Measurements from ENCODE around the gene RTF1.

Gene RTF1

DNA sequence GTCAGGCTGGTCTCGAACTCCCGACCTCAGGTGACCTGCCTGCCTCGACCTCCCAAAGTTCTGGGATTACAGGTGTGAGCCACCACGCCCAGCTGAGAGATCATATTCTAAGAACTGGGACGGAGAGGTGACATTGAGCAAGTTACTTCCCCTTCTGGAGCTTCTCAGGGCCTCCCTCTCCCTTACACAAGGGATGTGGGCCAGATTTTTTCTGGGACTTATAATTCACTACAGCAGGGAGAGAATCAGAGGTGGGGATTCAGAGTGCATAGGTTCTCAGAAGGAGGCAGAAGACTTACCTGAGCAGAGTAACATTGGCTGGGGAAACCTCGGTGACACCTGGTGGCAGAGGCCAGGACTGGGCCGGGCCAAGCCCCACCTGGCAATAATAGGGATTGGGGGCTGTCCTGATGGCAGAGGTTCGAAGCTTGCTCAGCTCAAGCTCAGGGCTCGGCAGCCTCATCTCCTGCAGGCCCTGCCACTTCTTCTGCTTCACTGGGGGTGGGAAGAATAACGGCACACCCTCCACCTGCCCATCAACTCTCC is 90.0 kb downstream of the RTF1 start:
- no peak for DNase-seq (ENCODE audit: low spot score)

DNA sequence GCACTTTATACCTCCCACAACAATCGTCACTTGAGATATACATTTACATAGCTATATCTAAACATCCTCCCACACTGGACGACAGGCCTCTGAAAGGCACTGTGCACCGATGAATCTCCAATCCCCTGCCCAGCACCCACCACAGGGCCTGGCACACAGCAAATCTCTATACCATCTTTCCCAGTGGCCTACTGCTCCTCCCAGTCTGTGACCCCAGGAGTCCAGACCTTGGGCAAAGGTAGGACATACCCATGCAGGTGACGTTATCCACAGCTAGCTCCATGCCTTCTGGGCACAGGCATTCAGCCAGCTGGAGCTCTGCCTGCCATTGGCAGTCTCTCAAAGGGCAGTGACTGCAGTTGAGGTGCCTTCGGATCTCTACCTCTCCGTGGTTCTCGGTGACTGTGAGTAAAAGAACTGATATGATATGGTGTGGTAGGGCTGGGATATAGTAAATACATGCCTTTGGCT is 91.0 kb downstream of the RTF1 start:
- DNase-seq (ENCODE audit: low spot score): no peak

- DNase-seq (ENCODE audit: low spot score): no peak
Observed at GRCh38 chr15:41510728-41511127, 93.8 kb downstream of the RTF1 start.

- no peak for DNase-seq (ENCODE audit: low spot score)
Observed at GRCh38 chr15:41511331-41511898, 94.5 kb downstream of the RTF1 start.

DNA sequence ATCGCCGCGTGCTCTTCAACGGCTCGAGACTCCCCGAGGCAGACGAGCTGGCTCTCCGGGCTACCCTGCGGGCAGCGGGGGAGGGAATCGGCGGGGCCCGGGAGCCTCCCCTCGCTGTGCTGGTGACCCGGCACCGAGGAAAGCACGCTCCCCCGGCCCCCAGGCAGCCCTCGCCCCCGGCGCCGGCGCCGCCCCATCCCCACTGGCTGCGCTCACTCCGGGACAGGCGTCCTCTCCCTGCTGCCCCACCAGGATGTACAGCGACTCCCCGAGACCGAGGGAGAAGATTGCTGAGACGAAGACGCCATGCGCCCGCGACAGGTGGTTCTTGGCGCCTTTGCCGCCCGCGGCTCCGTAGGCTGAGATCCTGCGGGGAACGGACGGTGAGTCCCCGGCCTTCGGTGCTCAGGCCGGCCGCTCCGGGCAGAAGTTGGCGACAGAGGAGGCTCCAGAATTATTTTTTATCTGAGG is 95.0 kb downstream of the RTF1 start:
- no peak for DNase-seq (ENCODE audit: low spot score)

- DNase-seq (ENCODE audit: low spot score): no peak
Observed at GRCh38 chr15:41512512-41512939, 95.6 kb downstream of the RTF1 start.

GRCh38 chr15:41512940-41513505 is 96.1 kb downstream of the RTF1 start:
- no peak for DNase-seq (ENCODE audit: low spot score)

DNA sequence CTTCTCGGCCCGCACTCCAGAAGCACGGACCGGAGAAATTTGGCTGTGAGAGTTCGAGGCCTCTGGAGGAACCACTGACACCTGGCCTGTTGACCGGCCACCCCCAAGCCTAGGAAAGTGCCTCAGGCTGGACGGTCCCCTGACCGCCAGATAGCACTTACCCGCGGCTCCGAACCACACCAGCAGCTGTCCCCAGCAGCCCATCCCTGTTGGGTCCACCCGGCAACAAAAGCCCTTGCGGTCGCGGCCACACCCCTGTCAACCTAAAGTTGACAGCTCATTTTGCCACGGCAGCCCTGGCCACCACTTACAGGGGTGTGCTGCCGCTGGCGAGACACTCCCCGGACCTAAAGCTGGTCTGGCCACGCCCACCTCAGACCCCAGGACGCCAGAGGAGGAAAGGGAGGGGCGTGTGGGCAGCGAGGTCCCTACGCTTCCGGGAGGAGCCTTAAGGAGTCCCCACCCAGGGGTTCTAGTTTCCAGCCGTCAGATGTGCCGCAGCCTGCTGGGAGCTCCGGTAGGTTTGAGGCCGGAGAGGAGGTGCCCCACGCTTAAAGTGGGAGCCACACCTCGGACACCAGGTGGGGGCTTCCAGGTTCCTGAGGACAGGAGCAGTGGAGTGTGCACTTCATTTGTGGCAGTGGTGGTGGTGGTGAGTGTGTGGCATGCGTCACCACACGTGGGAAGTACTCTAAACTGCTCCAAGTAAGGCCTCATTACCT is 96.8 kb downstream of the RTF1 start, which contains the start of gene LTK:
TSS of gene LTK (minus strand) at position 322 of the 722 bp plus-strand sequence. CDS start at position 204, 118 bp downstream.
- no peak for DNase-seq (ENCODE audit: low spot score)

DNA sequence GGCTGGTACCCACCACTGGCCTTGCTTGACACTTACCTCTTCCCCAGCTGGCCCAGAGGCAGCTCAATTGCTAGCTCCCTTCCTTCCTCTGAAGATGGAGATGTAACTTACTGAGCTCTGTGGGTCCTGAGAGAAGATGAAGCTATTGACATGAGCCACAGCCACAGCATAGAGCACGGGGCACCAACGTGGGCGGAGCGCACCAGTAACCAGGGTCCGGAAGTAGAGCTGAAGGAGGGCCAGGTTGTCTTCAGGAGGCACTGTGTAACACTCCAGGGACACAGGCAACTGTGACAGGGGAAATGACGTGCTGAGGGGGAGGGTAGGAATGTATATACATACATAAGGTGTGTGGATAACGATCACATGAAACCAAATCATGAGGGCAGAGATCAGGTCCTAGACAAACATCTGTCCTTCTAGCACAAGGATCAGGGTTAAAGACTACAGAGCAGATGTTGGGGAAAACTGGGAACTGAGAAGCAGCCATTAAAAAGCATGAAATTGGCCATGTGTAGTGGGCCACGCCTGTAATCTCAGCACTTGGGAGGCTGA is 101.1 kb downstream of the RTF1 start:
- no peak for DNase-seq (ENCODE audit: low spot score)

- DNase-seq (ENCODE audit: low spot score): no peak
Observed at GRCh38 chr15:41520636-41521035, 103.7 kb downstream of the RTF1 start.

GRCh38 chr15:41521614-41522013 is 104.7 kb downstream of the RTF1 start:
- DNase-seq (ENCODE audit: low spot score): no peak

DNA sequence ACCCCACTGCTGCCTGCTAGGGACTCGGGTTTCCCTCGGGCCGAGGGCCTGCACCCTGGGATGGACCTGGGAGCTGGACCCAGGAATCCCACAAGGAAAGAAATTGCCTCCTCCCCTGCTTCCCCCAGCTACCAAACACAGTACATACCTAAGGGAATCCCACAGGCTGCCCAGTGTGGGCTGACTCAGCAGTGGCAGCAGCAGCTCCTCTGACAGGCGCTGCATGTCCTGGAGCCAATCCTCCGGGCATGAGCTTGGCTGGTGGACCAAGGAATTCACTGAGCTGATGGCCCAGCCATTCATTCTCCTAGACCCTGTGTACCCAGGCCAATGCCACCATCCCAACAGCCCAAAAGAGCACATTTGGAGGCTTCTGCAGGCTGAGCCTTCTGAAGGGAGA is 106.2 kb downstream of the RTF1 start:
- DNase-seq (ENCODE audit: low spot score): no peak

GRCh38 chr15:41530363-41530956 is 113.6 kb downstream of the RTF1 start:
- no peak for DNase-seq (ENCODE audit: low spot score)

All from putamen (tissue), 1 donor.